Forelimb muscle (tissue), 1 donor: ENCODE data around the gene ICOS. TPM values are rescaled to one million over a fixed set of nuclear protein-coding genes. Genes with fewer than 3 reads are reported as not detected.
"Not testable (repeated sequence)": the region's sequence is repeated elsewhere in the genome, so short reads cannot be mapped to it uniquely, and the experiment has no call there.

Experiments used
- DNase-seq: peaks from one replicate; pipeline ENCODE4 v3.0.0-alpha.2; 2013; ENCODE audit warnings: low read depth
- polyA plus RNA-seq: library from polyadenylated mRNA; unstranded; fragments of 120-200 nt; gene quantifications from one replicate; pipeline ENCODE4 v1.2.1, GENCODE V29; 2013; ENCODE audit not compliant: insufficient read length

ICOS gene
- polyA plus RNA-seq, 1 donor = not detected

- DNase-seq = no peak
Observed at GRCh38 chr2:203973676-203974075, 37.1 kb downstream of the ICOS start.

GRCh38 chr2:203975912-203976311, 39.3 kb downstream of the ICOS start:
- DNase-seq = no peak

- DNase-seq = no peak
Observed at GRCh38 chr2:203982276-203982675, 45.7 kb downstream of the ICOS start.

GRCh38 chr2:203983064-203983715, 46.6 kb downstream of the ICOS start:
- no peak for DNase-seq

- not testable (repeated sequence) for DNase-seq
Observed at GRCh38 chr2:203985978-203986377, 49.4 kb downstream of the ICOS start.

GRCh38 chr2:203987959-203988358, 51.4 kb downstream of the ICOS start:
- no peak for DNase-seq

- DNase-seq = no peak
Observed at GRCh38 chr2:203988500-203989260, 52.1 kb downstream of the ICOS start.

- no peak for DNase-seq
Observed at GRCh38 chr2:203989521-203989920, 53.0 kb downstream of the ICOS start.

- DNase-seq = no peak
Observed at GRCh38 chr2:203992509-203992908, 55.9 kb downstream of the ICOS start.

GRCh38 chr2:203993011-203993410, 56.4 kb downstream of the ICOS start:
- no peak for DNase-seq

- DNase-seq = no peak
Observed at GRCh38 chr2:203993560-203993959, 57.0 kb downstream of the ICOS start.

- no peak for DNase-seq
Observed at GRCh38 chr2:203994735-203995134, 58.2 kb downstream of the ICOS start.

- DNase-seq = no peak
Observed at GRCh38 chr2:203996692-203997091, 60.1 kb downstream of the ICOS start.

- DNase-seq = no peak
Observed at GRCh38 chr2:203997481-203997880, 60.9 kb downstream of the ICOS start.

GRCh38 chr2:203997980-203998809, 61.6 kb downstream of the ICOS start:
- DNase-seq = no peak

- no peak for DNase-seq
Observed at GRCh38 chr2:203999835-204000234, 63.3 kb downstream of the ICOS start.

GRCh38 chr2:204000446-204000845, 63.9 kb downstream of the ICOS start:
- DNase-seq = no peak

GRCh38 chr2:204003276-204003990, 66.9 kb downstream of the ICOS start:
- no peak for DNase-seq

GRCh38 chr2:204004912-204005311, 68.3 kb downstream of the ICOS start:
- DNase-seq = no peak

GRCh38 chr2:204005940-204006721, 69.6 kb downstream of the ICOS start:
- no peak for DNase-seq

GRCh38 chr2:204008352-204008751, 71.8 kb downstream of the ICOS start:
- DNase-seq = no peak
